Kidney epithelial cell (primary cell): Measurements from ENCODE around the gene MOCS2. TPM values are rescaled to one million over a fixed set of nuclear protein-coding genes. Genes with fewer than 3 reads are reported as not detected.

Source experiments
- DNase-seq: peaks from one replicate; pipeline ENCODE4 v3.0.0-alpha.2; 2010; ENCODE audit warnings: low read depth
- H3K27me3 ChIP-seq: 2 replicates; pipeline ENCODE4 v1.6.0; 2011; ENCODE audit warnings: low read length; ENCODE audit not compliant: control insufficient read depth, insufficient read depth
- H3K36me3 ChIP-seq: 2 replicates; pipeline ENCODE4 v1.5.1; 2011; ENCODE audit warnings: low read length; ENCODE audit not compliant: control insufficient read depth, insufficient read depth
- H3K4me3 ChIP-seq: 2 replicates; pipeline ENCODE4 v1.5.1; 2011; ENCODE audit warnings: low read depth, mild to moderate bottlenecking, control low read depth, low read length
- total RNA-seq: library from RNA; depleted of rRNA; stranded (reverse); fragments of >200 nt; gene quantifications from 2 replicates; pipeline ENCODE4 v1.2.3, GENCODE V29; 2015
- TF ChIP-seq, protein P1 (sequence below): IDR thresholded peaks from 2 replicates; pipeline ENCODE4 v1.5.1; 2011; ENCODE audit warnings: mild to moderate bottlenecking, moderate library complexity, low read length, control low read depth, inconsistent platforms; ENCODE audit not compliant: insufficient read depth, poor library complexity, severe bottlenecking

Gene MOCS2
- 28.1 and 32.0 TPM in 2 replicates for total RNA-seq

- no peaks in the 10 kb centered on the region for H3K27me3 ChIP-seq
- no peaks in the 10 kb centered on the region for H3K36me3 ChIP-seq
- TF ChIP-seq, protein P1, sequence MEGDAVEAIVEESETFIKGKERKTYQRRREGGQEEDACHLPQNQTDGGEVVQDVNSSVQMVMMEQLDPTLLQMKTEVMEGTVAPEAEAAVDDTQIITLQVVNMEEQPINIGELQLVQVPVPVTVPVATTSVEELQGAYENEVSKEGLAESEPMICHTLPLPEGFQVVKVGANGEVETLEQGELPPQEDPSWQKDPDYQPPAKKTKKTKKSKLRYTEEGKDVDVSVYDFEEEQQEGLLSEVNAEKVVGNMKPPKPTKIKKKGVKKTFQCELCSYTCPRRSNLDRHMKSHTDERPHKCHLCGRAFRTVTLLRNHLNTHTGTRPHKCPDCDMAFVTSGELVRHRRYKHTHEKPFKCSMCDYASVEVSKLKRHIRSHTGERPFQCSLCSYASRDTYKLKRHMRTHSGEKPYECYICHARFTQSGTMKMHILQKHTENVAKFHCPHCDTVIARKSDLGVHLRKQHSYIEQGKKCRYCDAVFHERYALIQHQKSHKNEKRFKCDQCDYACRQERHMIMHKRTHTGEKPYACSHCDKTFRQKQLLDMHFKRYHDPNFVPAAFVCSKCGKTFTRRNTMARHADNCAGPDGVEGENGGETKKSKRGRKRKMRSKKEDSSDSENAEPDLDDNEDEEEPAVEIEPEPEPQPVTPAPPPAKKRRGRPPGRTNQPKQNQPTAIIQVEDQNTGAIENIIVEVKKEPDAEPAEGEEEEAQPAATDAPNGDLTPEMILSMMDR, result no peak
- DNase-seq, result peak; percentile 44
- peak within 1 kb of the TSS; percentile 76 for H3K4me3 ChIP-seq
Measured at GRCh38 chr5:53109443-53110127, at the start of gene MOCS2. Gene MOCS2, minus strand, starts transcription at chr5:53109757. Its CDS starts 2,583 bp downstream, at chr5:53107174.

DNA sequence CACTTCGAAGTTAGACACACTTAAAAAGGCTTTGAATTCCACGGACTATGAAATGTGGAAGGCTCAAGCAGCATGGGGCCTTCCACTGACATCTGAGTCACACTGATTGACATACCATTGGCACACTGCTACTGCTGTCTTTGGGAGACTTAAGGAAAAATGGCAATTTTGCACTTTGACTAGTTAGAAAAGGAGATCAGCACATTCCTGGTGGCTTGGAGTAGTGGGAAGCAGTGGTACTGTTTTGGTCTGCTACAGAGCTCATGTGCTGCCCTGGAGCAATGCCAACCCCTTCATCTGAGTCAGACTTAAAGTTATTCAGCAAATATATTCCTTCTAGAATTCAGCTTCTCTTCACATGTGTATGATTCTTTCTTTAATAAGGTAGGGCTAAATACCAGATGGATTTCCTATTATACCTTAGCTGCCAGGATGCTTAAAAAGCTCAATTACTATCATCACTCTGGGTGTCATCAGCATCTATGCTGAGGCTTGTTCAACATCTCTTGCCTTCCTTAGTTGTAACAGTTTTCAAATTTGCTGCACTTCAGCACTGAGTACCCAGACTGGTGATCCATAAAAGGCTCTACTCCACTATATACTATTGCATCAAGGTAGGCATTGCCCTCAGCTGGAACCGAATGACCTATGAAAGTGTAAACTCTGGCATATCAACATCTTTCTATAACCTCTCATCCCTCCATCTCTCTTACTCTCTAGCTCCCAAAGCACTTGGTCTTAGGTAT is 42.3 kb upstream of the MOCS2 start:
- H3K36me3 ChIP-seq, result no peaks in the 10 kb centered on the region
- no peak overlapping the region for H3K4me3 ChIP-seq
- TF ChIP-seq, protein P1, result no peak
- no peaks in the 10 kb centered on the region for H3K27me3 ChIP-seq
- no peak for DNase-seq

GRCh38 chr5:53133020-53133419 is 23.5 kb upstream of the MOCS2 start:
- no peak for DNase-seq
- H3K36me3 ChIP-seq, result no peaks in the 10 kb centered on the region

GRCh38 chr5:53130266-53130665 is 20.7 kb upstream of the MOCS2 start:
- Histone ChIP-seq H3K4me3 (no peak overlapping the region), H3K36me3 (no peaks in the 10 kb centered on the region), H3K27me3 (no peaks in the 10 kb centered on the region)
- DNase-seq, result no peak
- TF ChIP-seq, protein P1, result no peak

More at GRCh38 chr5:53133020-53133419, 23.5 kb upstream of the MOCS2 start:
- TF ChIP-seq, protein P1, result no peak
- H3K27me3 ChIP-seq, result no peaks in the 10 kb centered on the region
- H3K4me3 ChIP-seq, result no peak overlapping the region

- TF ChIP-seq, protein P1, result no peak
- Histone ChIP-seq H3K4me3 (no peak overlapping the region), H3K27me3 (no peaks in the 10 kb centered on the region), H3K36me3 (no peaks in the 10 kb centered on the region)
- DNase-seq, result no peak
Measured at GRCh38 chr5:53128481-53128880, 18.9 kb upstream of the MOCS2 start.
